Effector memory CD8-positive, alpha-beta T cell (primary cell): ENCODE data around the gene SSH2.
A peak's percentile ranks its signal among the peaks of the same experiment; 100 is the strongest.
"Not testable (repeated sequence)": the region's sequence is repeated elsewhere in the genome, so short reads cannot be mapped to it uniquely, and the experiment has no call there.

Source experiments
- ATAC-seq: fragments of 150-1000 bp; cut with Tn5 transposase; replicated peaks from 2 replicates; pipeline ENCODE4 v1.10.0; 2021; ENCODE audit warnings: mild to moderate bottlenecking, moderate library complexity
- DNase-seq, 3 experiments: peaks; one replicate each; pipeline ENCODE4 v3.0.0; 2021
- H3K27ac Mint-ChIP-seq, 2 donors: one replicate each; pipeline ENCODE4 v1.8.0; 2022; ENCODE audit warnings: mild to moderate bottlenecking in 2 of 2, mixed read lengths in 2 of 2, moderate library complexity in 2 of 2
- H3K27me3 Mint-ChIP-seq, 2 donors: one replicate each; pipeline ENCODE4 v1.8.0; 2022; ENCODE audit warnings: mixed read lengths in 2 of 2
- H3K36me3 Mint-ChIP-seq: one replicate; pipeline ENCODE4 v1.8.0; 2022; ENCODE audit warnings: mild to moderate bottlenecking, moderate library complexity, mixed read lengths; ENCODE audit not compliant: insufficient read depth
- H3K4me1 Mint-ChIP-seq, 2 donors: one replicate each; pipeline ENCODE4 v1.8.0; 2022; ENCODE audit warnings: low read depth in 2 of 2, mixed read lengths in 2 of 2
- H3K4me3 Mint-ChIP-seq, 2 donors: one replicate each; pipeline ENCODE4 v1.8.0; 2022; ENCODE audit warnings: mild to moderate bottlenecking in 2 of 2, mixed read lengths in 2 of 2, moderate library complexity in 2 of 2
- H3K9me3 Mint-ChIP-seq, 2 donors: one replicate each; pipeline ENCODE4 v1.8.0; 2022; ENCODE audit warnings: mixed read lengths in 2 of 2

The SSH2 gene

GRCh38 chr17:29881256-29881655 is 48.8 kb downstream of the SSH2 start:
- H3K27ac Mint-ChIP-seq: no peak overlapping the region
- no peaks in the 10 kb centered on the region for H3K9me3 Mint-ChIP-seq
- H3K27me3 Mint-ChIP-seq: no peaks in the 10 kb centered on the region
- ATAC-seq: no peak
- H3K36me3 Mint-ChIP-seq: no peaks in the 10 kb centered on the region
- H3K4me3 Mint-ChIP-seq: no peak overlapping the region
- peaks cover 18 to 26% of the 10 kb centered on the region in 2 donors for H3K4me1 Mint-ChIP-seq
- no peak for DNase-seq

GRCh38 chr17:29880031-29880430 is 50.0 kb downstream of the SSH2 start:
- no peak overlapping the region for H3K4me3 Mint-ChIP-seq
- ATAC-seq (no peak), DNase-seq (no peak)
- no peak overlapping the region for H3K27ac Mint-ChIP-seq
- peaks cover 15 to 31% of the 10 kb centered on the region in 2 donors for H3K4me1 Mint-ChIP-seq
- H3K9me3 Mint-ChIP-seq: no peaks in the 10 kb centered on the region
- H3K27me3 Mint-ChIP-seq: no peaks in the 10 kb centered on the region
- no peaks in the 10 kb centered on the region for H3K36me3 Mint-ChIP-seq

GRCh38 chr17:29874931-29875596 is 55.0 kb downstream of the SSH2 start:
- ATAC-seq (no peak), DNase-seq (no peak)
- Mint-ChIP-seq H3K4me3 (no peak overlapping the region), H3K9me3 (no peaks in the 10 kb centered on the region), H3K4me1 (peaks cover 7 to 25% of the 10 kb centered on the region in 2 donors), H3K27me3 (no peaks in the 10 kb centered on the region), H3K27ac (no peak overlapping the region), H3K36me3 (no peaks in the 10 kb centered on the region)

GRCh38 chr17:29874358-29874757 is 55.7 kb downstream of the SSH2 start:
- H3K36me3 Mint-ChIP-seq, ATAC-seq, H3K4me3 Mint-ChIP-seq, DNase-seq, H3K27me3 Mint-ChIP-seq, H3K27ac Mint-ChIP-seq, H3K9me3 Mint-ChIP-seq: not testable (repeated sequence)
- peaks cover 7 to 25% of the 10 kb centered on the region in 2 donors for H3K4me1 Mint-ChIP-seq

- no peaks in the 10 kb centered on the region for H3K9me3 Mint-ChIP-seq
- no peak overlapping the region for H3K27ac Mint-ChIP-seq
- no peaks in the 10 kb centered on the region for H3K27me3 Mint-ChIP-seq
- H3K4me1 Mint-ChIP-seq: peaks cover 7 to 25% of the 10 kb centered on the region in 2 donors
- no peak overlapping the region for H3K4me3 Mint-ChIP-seq
- ATAC-seq: no peak
- no peaks in the 10 kb centered on the region for H3K36me3 Mint-ChIP-seq
- DNase-seq: no peak
Observed at GRCh38 chr17:29873476-29873875, 56.6 kb downstream of the SSH2 start.

GRCh38 chr17:29870836-29871465 is 59.1 kb downstream of the SSH2 start:
- H3K4me3 Mint-ChIP-seq: no peak overlapping the region
- H3K36me3 Mint-ChIP-seq: no peaks in the 10 kb centered on the region
- ATAC-seq (no peak), DNase-seq (no peak)
- H3K27ac Mint-ChIP-seq: no peak overlapping the region
- H3K4me1 Mint-ChIP-seq: peaks cover 9 to 34% of the 10 kb centered on the region in 2 donors
- H3K27me3 Mint-ChIP-seq: no peaks in the 10 kb centered on the region
- no peaks in the 10 kb centered on the region for H3K9me3 Mint-ChIP-seq

GRCh38 chr17:29867643-29868181 is 62.3 kb downstream of the SSH2 start:
- Mint-ChIP-seq H3K27me3 (no peaks in the 10 kb centered on the region), H3K36me3 (no peaks in the 10 kb centered on the region), H3K4me1 (peaks cover 6 to 23% of the 10 kb centered on the region in 2 donors), H3K27ac (peak overlapping the region in 1 of 2 donors; percentile 2), H3K4me3 (no peak overlapping the region), H3K9me3 (no peaks in the 10 kb centered on the region)
- DNase-seq: no peak
- no peak for ATAC-seq

- H3K27ac Mint-ChIP-seq: peak overlapping the region in 1 of 2 donors; percentile 2
- no peaks in the 10 kb centered on the region for H3K9me3 Mint-ChIP-seq
- H3K4me3 Mint-ChIP-seq: no peak overlapping the region
- no peak for DNase-seq
- H3K36me3 Mint-ChIP-seq: no peaks in the 10 kb centered on the region
- peaks cover 8 to 29% of the 10 kb centered on the region in 2 donors for H3K4me1 Mint-ChIP-seq
- ATAC-seq: no peak
- H3K27me3 Mint-ChIP-seq: no peaks in the 10 kb centered on the region
Observed at GRCh38 chr17:29866746-29867404, 63.2 kb downstream of the SSH2 start.

DNA sequence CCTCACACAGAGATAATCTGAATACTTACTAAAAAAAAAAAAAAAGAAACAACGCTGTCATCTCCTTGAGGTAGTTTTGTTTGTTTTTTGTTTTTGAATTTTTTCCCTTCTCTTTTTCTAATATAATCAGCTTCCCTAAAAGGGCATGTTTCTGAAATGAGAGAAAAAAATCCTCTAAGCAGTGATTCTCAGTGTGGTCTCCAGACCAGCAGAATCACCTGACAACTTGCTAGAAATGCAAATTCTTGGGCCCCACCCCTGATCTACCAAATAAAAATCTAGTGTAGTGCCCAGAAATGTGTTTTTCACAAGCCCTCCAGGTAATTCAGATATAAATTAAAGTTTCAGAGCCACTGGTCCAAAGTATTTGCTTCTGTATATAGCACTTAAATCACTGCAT is 65.4 kb downstream of the SSH2 start:
- no peaks in the 10 kb centered on the region for H3K9me3 Mint-ChIP-seq
- H3K27me3 Mint-ChIP-seq: no peaks in the 10 kb centered on the region
- peaks cover 8 to 25% of the 10 kb centered on the region in 2 donors for H3K4me1 Mint-ChIP-seq
- H3K4me3 Mint-ChIP-seq: no peak overlapping the region
- no peaks in the 10 kb centered on the region for H3K36me3 Mint-ChIP-seq
- H3K27ac Mint-ChIP-seq: no peak overlapping the region
- DNase-seq (no peak), ATAC-seq (no peak)

DNA sequence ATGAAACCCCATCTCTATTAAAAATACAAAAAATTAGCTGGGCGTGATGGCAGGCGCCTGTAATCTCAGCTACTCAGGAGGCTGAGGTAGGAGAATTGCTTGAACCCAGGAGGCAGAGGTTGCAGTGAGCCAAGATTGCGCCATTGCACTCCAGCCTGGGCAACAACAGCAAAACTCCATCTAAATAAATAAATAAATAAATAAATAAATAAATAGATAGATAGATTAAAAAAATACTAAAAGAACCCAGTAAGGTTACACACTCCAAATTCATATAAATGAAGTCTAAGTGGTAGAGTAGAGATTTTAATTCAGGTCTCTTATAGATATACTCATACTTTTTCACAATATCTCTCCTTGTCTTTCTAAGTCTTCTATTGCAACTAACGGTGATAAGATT is 65.9 kb downstream of the SSH2 start:
- DNase-seq, ATAC-seq, H3K27ac Mint-ChIP-seq, H3K4me3 Mint-ChIP-seq, H3K36me3 Mint-ChIP-seq, H3K27me3 Mint-ChIP-seq, H3K9me3 Mint-ChIP-seq: not testable (repeated sequence)
- H3K4me1 Mint-ChIP-seq: peaks cover 8 to 25% of the 10 kb centered on the region in 2 donors

DNA sequence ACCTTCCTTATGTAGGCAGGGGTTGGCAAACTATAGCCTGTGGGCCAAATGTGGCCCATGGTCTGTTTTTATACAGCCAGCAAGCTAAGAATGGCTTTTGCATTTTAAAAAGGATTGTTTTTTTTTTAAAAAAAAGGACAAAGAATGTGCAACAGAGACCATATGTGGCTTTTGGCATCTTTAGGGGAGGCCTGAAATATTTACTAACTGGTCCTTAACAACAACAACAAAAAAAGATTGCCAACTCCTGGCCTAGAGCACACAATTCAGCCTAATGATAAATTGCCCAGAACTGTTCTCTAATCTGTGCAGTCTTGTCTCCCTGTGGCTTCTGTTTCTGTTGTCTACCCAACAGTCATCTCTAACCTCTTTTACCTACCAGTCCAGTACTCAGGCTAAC is 67.1 kb downstream of the SSH2 start:
- ATAC-seq (no peak), DNase-seq (no peak)
- Mint-ChIP-seq H3K9me3 (no peaks in the 10 kb centered on the region), H3K4me1 (peaks cover 10 to 25% of the 10 kb centered on the region in 2 donors), H3K27ac (no peak overlapping the region), H3K4me3 (no peak overlapping the region), H3K36me3 (no peaks in the 10 kb centered on the region), H3K27me3 (no peaks in the 10 kb centered on the region)

- Mint-ChIP-seq H3K4me3 (no peak overlapping the region), H3K9me3 (no peaks in the 10 kb centered on the region), H3K27me3 (no peaks in the 10 kb centered on the region), H3K36me3 (no peaks in the 10 kb centered on the region), H3K4me1 (peaks cover 9 to 25% of the 10 kb centered on the region in 2 donors), H3K27ac (no peak overlapping the region)
- ATAC-seq (no peak), DNase-seq (no peak)
Observed at GRCh38 chr17:29862127-29862526, 67.9 kb downstream of the SSH2 start.

- H3K9me3 Mint-ChIP-seq, H3K4me3 Mint-ChIP-seq, H3K27ac Mint-ChIP-seq, H3K36me3 Mint-ChIP-seq, DNase-seq, H3K27me3 Mint-ChIP-seq, ATAC-seq: not testable (repeated sequence)
- peaks cover 8 to 21% of the 10 kb centered on the region in 2 donors for H3K4me1 Mint-ChIP-seq
Observed at GRCh38 chr17:29859445-29859844, 70.6 kb downstream of the SSH2 start.

DNA sequence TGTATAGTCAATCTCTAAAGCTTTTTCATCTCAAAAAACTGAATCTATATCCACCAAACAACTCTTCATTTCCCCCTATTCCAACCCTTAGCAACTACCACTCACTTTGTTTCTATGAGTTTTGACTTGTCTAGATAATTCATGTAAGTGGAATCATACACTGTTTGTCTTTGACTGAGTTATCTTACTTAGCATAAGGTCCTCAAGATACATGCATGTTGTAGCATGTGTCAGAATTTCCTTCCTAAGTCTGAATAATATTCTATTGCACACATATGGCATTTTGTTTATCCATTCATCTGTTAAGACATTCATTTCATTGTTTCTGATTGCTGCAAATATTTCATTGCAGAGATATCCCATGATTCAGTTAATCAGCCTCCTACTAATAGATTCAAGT is 72.2 kb downstream of the SSH2 start:
- ATAC-seq (no peak), DNase-seq (no peak)
- H3K36me3 Mint-ChIP-seq: no peaks in the 10 kb centered on the region
- no peak overlapping the region for H3K27ac Mint-ChIP-seq
- H3K4me1 Mint-ChIP-seq: peaks cover 8 to 21% of the 10 kb centered on the region in 2 donors
- no peaks in the 10 kb centered on the region for H3K27me3 Mint-ChIP-seq
- H3K4me3 Mint-ChIP-seq: no peak overlapping the region
- H3K9me3 Mint-ChIP-seq: no peaks in the 10 kb centered on the region
